Measurements from ENCODE around the gene SEC22C.

The SEC22C gene

DNA sequence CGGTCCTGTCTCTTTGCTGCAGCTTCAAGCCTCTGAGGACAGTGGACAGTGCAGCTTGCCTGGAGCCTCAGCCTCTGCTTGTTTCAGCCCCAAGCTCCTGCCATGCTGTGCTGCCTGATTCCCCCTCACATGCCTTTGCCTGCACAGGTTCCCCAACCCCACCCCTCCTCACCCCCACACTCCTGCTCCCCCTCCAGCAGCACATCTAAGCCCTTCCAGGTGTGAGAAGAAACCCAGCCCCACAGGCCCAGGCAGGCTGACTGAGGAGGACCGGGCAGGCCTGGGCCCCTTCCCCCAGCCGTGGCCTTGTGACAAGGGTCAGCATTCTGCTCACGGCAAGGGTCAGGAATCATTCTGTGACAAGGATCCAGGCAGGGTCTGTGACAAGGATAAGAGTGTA, 56.6 kb downstream of the SEC22C start:
- DNase-seq (ENCODE audit: extremely low read depth, low read depth) = no peak
- no peak for TF ChIP-seq CTCF (IDR thresholded peaks at IDR 0.05; ENCODE audit: low read depth, low read length)

DNA sequence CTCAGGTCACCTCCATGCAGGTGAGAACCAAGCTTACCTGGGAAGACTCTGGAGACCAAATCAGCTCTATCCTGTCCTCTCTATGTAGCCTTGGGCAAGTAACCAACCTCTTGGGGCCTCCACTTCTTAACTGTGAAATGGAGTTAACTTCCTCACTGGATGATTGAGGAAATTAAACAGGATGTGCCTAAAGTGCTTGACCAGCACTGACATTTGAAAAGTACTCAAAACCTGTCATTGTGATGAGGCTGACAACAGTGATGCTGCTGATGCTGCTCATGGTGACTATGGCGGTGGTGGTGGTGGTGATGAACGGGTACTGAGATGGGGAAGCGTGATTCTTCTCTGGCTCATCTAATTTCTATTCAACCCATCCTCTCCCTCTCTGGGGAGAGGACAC, 57.0 kb downstream of the SEC22C start:
- TF ChIP-seq CTCF (IDR thresholded peaks at IDR 0.05; ENCODE audit: low read depth, low read length) = no peak

GRCh38 chr3:42520906-42521305, 60.9 kb downstream of the SEC22C start:
- DNase-seq (ENCODE audit: extremely low read depth, low read depth) = no peak
- no peak for TF ChIP-seq CTCF (IDR thresholded peaks at IDR 0.05; ENCODE audit: low read depth, low read length)

More for the DNA sequence above, 57.0 kb downstream of the SEC22C start:
- no peak for DNase-seq (ENCODE audit: extremely low read depth, low read depth)

DNA sequence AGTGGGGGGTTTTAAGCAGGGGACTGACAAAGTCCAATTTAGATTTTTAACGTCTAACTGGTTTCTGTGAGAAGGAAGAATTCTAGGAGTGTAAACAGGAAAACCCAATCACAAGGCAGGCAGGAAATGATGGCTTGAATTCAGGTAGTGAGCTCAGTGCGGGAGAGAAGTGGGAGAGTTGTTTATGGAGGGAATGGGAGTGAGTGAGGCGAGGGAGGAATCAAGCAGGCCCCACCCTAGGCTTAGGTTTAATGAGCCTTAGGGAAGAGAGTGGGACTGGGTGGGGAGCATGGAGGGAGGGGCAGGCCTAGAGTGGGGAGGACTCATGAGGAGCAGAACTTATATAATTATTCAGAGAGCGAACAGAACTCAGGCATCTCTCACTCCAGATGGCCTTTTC, 61.4 kb downstream of the SEC22C start:
- DNase-seq (ENCODE audit: extremely low read depth, low read depth) = no peak
- no peak for TF ChIP-seq CTCF (IDR thresholded peaks at IDR 0.05; ENCODE audit: low read depth, low read length)

GRCh38 chr3:42519568-42519962, 62.2 kb downstream of the SEC22C start:
- no peak for TF ChIP-seq CTCF (IDR thresholded peaks at IDR 0.05; ENCODE audit: low read depth, low read length)
- no peak for DNase-seq (ENCODE audit: extremely low read depth, low read depth)

DNA sequence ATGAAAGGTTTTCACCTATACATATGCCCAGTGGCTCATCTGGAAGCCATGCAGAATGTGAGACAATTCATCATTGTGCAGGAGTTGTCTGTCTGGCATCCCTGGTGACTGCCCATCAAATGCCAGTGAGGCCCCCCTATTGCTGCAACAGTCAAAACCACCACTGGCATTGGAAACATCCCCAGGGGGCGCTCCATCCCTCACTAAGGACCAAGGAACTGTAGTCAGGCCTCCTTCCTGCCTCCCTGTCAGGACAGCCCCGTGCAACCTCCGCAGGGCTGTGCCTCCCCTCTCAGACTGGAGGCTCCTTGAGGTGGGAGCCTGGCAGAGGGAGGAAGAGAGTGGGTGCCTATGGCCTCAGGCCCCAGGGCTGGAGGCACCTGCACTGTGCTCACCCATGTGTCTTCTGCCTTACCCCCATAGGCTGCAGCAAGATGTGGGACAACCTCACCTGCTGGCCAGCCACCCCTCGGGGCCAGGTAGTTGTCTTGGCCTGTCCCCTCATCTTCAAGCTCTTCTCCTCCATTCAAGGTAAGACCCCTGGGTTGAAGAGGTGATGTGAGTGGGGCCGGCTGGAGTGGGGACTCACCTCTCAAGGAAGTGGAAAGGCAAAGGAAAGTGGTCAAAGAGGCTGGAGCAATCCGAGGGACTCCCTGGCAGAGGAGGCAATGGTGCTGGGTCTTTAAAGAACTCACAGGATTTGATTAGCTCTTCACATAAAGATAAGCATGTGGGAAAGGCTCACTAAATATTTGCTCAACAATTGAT, 62.8 kb downstream of the SEC22C start:
- no peak; the same call in 1 of the 2 replicates for TF ChIP-seq CTCF (IDR thresholded peaks at IDR 0.05; ENCODE audit: low read depth, low read length)
- DNase-seq (ENCODE audit: extremely low read depth, low read depth) = no peak

GRCh38 chr3:42517117-42517516, 64.7 kb downstream of the SEC22C start:
- no peak for DNase-seq (ENCODE audit: extremely low read depth, low read depth)
- no peak for TF ChIP-seq CTCF (IDR thresholded peaks at IDR 0.05; ENCODE audit: low read depth, low read length)
